ENCODE measurements around the gene TLE6. TPM values are rescaled to one million over a fixed set of nuclear protein-coding genes. Genes with fewer than 3 reads are reported as not detected.
"Not testable (repeated sequence)": the region's sequence is repeated elsewhere in the genome, so short reads cannot be mapped to it uniquely, and the experiment has no call there.

The TLE6 gene
- total RNA-seq, 2 experiments from 2014 or later: 2.6 to 3.5 TPM

DNA sequence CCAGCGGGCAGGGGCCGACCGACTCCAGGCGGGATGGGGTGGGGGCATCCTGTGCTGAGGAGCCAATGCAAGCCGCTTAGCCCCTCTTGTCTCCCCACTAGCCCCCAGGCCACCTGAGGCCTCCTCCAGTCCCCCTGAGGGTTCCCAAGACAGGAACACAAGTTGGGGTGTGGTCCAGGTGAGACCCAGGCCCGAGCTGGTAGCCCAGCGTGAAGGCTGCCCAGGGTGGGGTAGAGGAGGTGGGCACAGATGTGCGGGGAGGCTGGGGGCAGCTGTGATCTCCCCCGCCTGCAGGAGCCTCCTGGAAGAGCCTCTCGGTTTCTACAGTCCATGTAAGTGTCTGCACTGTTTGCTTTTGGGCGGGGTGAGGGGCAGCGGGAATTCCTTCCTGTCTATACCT is 10.4 kb downstream of the TLE6 start:
- CTCF ChIA-PET: no interaction called here
- intact Hi-C loops (cut with DNase I, micrococcal nuclease): no loop called here

GRCh38 chr19:2988568-2988967 is 11.2 kb downstream of the TLE6 start:
- Mint-ChIP-seq H3K27ac (no peak overlapping the region), H3K4me3 (no peak overlapping the region), H3K36me3 (ENCODE audit: low read depth) (no peaks in the 10 kb centered on the region), H3K4me1 (no peaks in the 10 kb centered on the region), H3K27me3 (peaks cover 6% of the 10 kb centered on the region), H3K9me3 (ENCODE audit: low read depth) (no peaks in the 10 kb centered on the region)
- ChIA-PET POLR2A (no interaction called here), CTCF (no interaction called here)
- intact Hi-C loops (cut with DNase I, micrococcal nuclease): no loop called here
- no peak for ATAC-seq
- DNase-seq: no peak

More for the DNA sequence above, 10.4 kb downstream of the TLE6 start:
- H3K36me3 Mint-ChIP-seq (ENCODE audit: low read depth): no peaks in the 10 kb centered on the region
- no peaks in the 10 kb centered on the region for H3K9me3 Mint-ChIP-seq (ENCODE audit: low read depth)
- POLR2A ChIA-PET: no interaction called here
- peaks cover 11% of the 10 kb centered on the region for H3K27me3 Mint-ChIP-seq
- H3K4me1 Mint-ChIP-seq: no peaks in the 10 kb centered on the region
- no peak overlapping the region for H3K4me3 Mint-ChIP-seq
- H3K27ac Mint-ChIP-seq: no peak overlapping the region
- no peak for ATAC-seq
- DNase-seq: no peak

- H3K9me3 Mint-ChIP-seq (ENCODE audit: low read depth): no peaks in the 10 kb centered on the region
- ChIA-PET POLR2A (no interaction called here), CTCF (no interaction called here)
- H3K4me3 Mint-ChIP-seq: no peak overlapping the region
- ATAC-seq (no peak), DNase-seq (no peak)
- peaks cover 2% of the 10 kb centered on the region for H3K27me3 Mint-ChIP-seq
- intact Hi-C loops (cut with DNase I, micrococcal nuclease): no loop called here
- no peak overlapping the region for H3K27ac Mint-ChIP-seq
- no peaks in the 10 kb centered on the region for H3K36me3 Mint-ChIP-seq (ENCODE audit: low read depth)
- no peaks in the 10 kb centered on the region for H3K4me1 Mint-ChIP-seq
These were observed 12.0 kb downstream of the TLE6 start for GRCh38 chr19:2989236-2989946.

- H3K27ac Mint-ChIP-seq; H3K27me3 Mint-ChIP-seq; H3K4me3 Mint-ChIP-seq; intact Hi-C loops (cut with DNase I, micrococcal nuclease); CTCF ChIA-PET; POLR2A ChIA-PET; H3K36me3 Mint-ChIP-seq (ENCODE audit: low read depth); DNase-seq; H3K4me1 Mint-ChIP-seq; ATAC-seq; H3K9me3 Mint-ChIP-seq (ENCODE audit: low read depth): not testable (repeated sequence)
These were observed 15.0 kb downstream of the TLE6 start for GRCh38 chr19:2992333-2992732.

GRCh38 chr19:2992958-2993357 is 15.6 kb downstream of the TLE6 start:
- ATAC-seq (no peak), DNase-seq (no peak)
- Mint-ChIP-seq H3K9me3 (ENCODE audit: low read depth) (no peaks in the 10 kb centered on the region), H3K36me3 (ENCODE audit: low read depth) (peaks cover 2% of the 10 kb centered on the region), H3K4me1 (no peaks in the 10 kb centered on the region), H3K4me3 (no peak overlapping the region), H3K27me3 (no peaks in the 10 kb centered on the region), H3K27ac (no peak overlapping the region)
- ChIA-PET CTCF (no interaction called here), POLR2A (no interaction called here)
- intact Hi-C loops (cut with DNase I, micrococcal nuclease): no loop called here

DNA sequence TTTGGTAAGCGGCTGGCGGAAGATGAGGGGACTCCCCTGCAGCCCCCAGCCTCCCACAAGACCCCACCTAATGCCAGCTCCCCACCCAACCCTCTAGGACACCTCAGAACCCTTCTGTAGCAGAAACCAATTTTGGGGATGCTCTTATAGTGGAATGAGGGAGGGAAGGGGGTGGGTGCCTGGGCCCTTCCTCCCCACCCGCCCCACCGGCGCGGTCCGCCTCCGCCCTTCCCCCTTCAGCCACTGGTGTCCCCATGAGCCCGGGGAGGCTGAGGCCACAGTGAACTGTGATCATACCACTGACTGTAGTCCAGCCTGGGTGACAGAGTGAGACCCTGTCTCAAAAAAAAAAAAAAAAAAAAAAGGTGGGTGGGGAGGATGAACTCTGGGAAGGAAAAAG is 16.2 kb downstream of the TLE6 start:
- POLR2A ChIA-PET: no interaction called here
- CTCF ChIA-PET: no interaction called here
- Mint-ChIP-seq H3K4me1 (no peaks in the 10 kb centered on the region), H3K9me3 (ENCODE audit: low read depth) (no peaks in the 10 kb centered on the region), H3K4me3 (no peak overlapping the region), H3K36me3 (ENCODE audit: low read depth) (peaks cover 2% of the 10 kb centered on the region), H3K27me3 (no peaks in the 10 kb centered on the region), H3K27ac (no peak overlapping the region)
- no peak for ATAC-seq
- intact Hi-C loops (cut with DNase I, micrococcal nuclease): no loop called here
- DNase-seq: no peak

DNA sequence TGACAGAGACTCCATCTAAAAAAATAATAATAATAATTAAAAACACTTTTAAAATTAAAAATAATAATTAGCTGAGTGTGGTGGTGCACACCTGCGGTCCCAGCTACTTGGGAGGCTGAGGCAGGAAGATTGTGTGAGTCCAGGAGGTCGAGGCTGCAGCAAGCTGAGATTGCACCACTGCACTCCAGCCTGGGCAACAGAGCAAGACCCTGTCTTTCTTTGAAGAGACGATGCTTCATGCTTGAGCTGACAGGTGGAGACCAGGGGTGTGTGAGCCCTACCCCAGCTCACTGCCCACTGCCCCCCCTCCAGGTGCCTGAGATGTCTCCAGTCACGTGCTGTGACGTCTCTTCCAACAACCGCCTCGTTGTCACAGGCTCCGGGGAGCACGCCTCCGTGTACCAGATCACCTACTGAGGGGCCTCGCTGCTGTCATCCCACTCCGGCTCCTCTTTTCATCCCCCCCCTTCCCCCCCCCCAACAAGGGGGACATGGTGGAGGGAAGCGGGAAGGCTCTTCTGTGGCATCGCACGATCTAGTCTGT is 17.3 kb downstream of the TLE6 start:
- DNase-seq (no peak), ATAC-seq (no peak)
- ChIA-PET POLR2A (no interaction called here), CTCF (interaction anchor here (1.2 kb wide), 1 partner anchor 26 kb away, joined by 3 read pairs; no protein-coding TSS in a partner anchor)
- Mint-ChIP-seq H3K4me3 (no peak overlapping the region), H3K9me3 (ENCODE audit: low read depth) (no peaks in the 10 kb centered on the region), H3K36me3 (ENCODE audit: low read depth) (peaks cover 6% of the 10 kb centered on the region), H3K27me3 (no peaks in the 10 kb centered on the region), H3K4me1 (no peaks in the 10 kb centered on the region), H3K27ac (no peak overlapping the region)
- intact Hi-C loops (cut with DNase I, micrococcal nuclease): no loop called here

GRCh38 chr19:2997720-2998119 is 20.4 kb downstream of the TLE6 start:
- no peak for ATAC-seq
- Mint-ChIP-seq H3K4me1 (no peaks in the 10 kb centered on the region), H3K4me3 (no peak overlapping the region), H3K36me3 (ENCODE audit: low read depth) (peaks cover 6% of the 10 kb centered on the region), H3K9me3 (ENCODE audit: low read depth) (no peaks in the 10 kb centered on the region), H3K27me3 (no peaks in the 10 kb centered on the region), H3K27ac (no peak overlapping the region)
- POLR2A ChIA-PET: no interaction called here
- CTCF ChIA-PET: no interaction called here
- no peak for DNase-seq
- intact Hi-C loops (cut with DNase I, micrococcal nuclease): no loop called here

GRCh38 chr19:2998642-2999041 is 21.3 kb downstream of the TLE6 start:
- Mint-ChIP-seq H3K4me1 (no peaks in the 10 kb centered on the region), H3K9me3 (ENCODE audit: low read depth) (no peaks in the 10 kb centered on the region), H3K27me3 (no peaks in the 10 kb centered on the region), H3K36me3 (ENCODE audit: low read depth) (peaks cover 6% of the 10 kb centered on the region), H3K27ac (no peak overlapping the region), H3K4me3 (no peak overlapping the region)
- DNase-seq (no peak), ATAC-seq (no peak)
- intact Hi-C loops (cut with DNase I, micrococcal nuclease): no loop called here
- ChIA-PET CTCF (no interaction called here), POLR2A (no interaction called here)

DNA sequence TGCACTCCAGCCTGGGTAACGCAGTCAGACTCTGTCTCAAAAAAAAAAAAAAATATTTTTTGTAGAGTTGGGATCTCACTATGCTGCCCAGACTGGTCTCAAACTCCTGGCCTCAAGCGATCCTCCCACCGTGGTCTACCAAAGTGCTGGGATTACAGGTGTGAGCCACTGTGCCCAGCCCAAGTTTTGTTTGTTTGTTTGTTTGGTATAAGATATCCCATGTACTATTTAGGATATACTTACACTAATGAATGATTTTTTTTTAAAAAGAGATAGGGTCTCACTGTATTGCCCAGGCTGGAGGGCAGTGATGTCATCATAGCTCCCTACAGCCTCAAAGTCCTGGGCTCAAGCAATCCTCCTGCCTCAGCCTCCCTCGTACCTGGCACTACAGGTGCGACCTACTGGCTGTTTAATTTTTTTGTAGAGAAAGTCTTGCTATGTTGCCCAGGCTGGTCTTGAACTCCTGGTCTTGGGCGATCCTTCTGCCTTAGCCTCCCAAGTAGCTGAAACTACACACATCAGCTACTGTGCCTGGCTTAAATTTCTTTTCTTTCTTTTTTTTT is 24.0 kb downstream of the TLE6 start:
- CTCF ChIA-PET: interaction anchor here (0.6 kb wide), 1 partner anchor 21 kb away, joined by 3 read pairs; no protein-coding TSS in a partner anchor
- no peak overlapping the region for H3K4me3 Mint-ChIP-seq
- ATAC-seq: no peak
- intact Hi-C loops (cut with DNase I, micrococcal nuclease): no loop called here
- no peaks in the 10 kb centered on the region for H3K9me3 Mint-ChIP-seq (ENCODE audit: low read depth)
- no peaks in the 10 kb centered on the region for H3K27me3 Mint-ChIP-seq
- H3K4me1 Mint-ChIP-seq: no peaks in the 10 kb centered on the region
- peaks cover 6% of the 10 kb centered on the region for H3K36me3 Mint-ChIP-seq (ENCODE audit: low read depth)
- no peak overlapping the region for H3K27ac Mint-ChIP-seq
- POLR2A ChIA-PET: no interaction called here
- DNase-seq: no peak

DNA sequence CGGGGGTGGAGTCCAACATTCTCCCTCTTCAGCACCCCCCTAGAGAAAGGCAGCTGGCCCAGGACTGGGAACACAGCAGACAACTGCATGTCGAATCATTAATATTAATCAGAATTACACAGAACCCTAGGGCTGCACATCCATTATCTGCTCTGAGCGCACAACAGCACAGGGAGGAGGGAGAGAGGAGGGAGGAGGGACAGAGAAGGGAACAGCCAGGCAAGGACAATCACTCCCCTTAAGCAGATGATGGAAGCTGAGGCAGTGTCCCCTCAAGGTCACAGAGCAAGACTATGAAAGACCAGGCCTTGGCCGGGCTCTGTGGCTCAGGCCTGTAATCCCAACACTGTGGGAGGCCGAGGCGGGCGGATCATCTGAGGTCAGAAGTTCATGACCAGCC is 25.7 kb downstream of the TLE6 start:
- ChIA-PET CTCF (interaction anchor here (0.6 kb wide), 1 partner anchor 16 kb away, joined by 3 read pairs; no protein-coding TSS in a partner anchor), POLR2A (no interaction called here)
- H3K27me3 Mint-ChIP-seq: no peaks in the 10 kb centered on the region
- intact Hi-C loops (cut with DNase I, micrococcal nuclease): no loop called here
- H3K4me3 Mint-ChIP-seq: no peak overlapping the region
- no peaks in the 10 kb centered on the region for H3K9me3 Mint-ChIP-seq (ENCODE audit: low read depth)
- H3K27ac Mint-ChIP-seq: no peak overlapping the region
- H3K4me1 Mint-ChIP-seq: no peaks in the 10 kb centered on the region
- no peak for DNase-seq
- H3K36me3 Mint-ChIP-seq (ENCODE audit: low read depth): peaks cover 4% of the 10 kb centered on the region
- ATAC-seq: no peak

GRCh38 chr19:3004522-3004921 is 27.2 kb downstream of the TLE6 start:
- no peaks in the 10 kb centered on the region for H3K9me3 Mint-ChIP-seq (ENCODE audit: low read depth)
- H3K4me3 Mint-ChIP-seq: no peak overlapping the region
- no peaks in the 10 kb centered on the region for H3K36me3 Mint-ChIP-seq (ENCODE audit: low read depth)
- POLR2A ChIA-PET: no interaction called here
- no peak overlapping the region for H3K27ac Mint-ChIP-seq
- ATAC-seq (no peak), DNase-seq (no peak)
- no peaks in the 10 kb centered on the region for H3K4me1 Mint-ChIP-seq
- intact Hi-C loops (cut with DNase I, micrococcal nuclease): no loop called here
- H3K27me3 Mint-ChIP-seq: no peaks in the 10 kb centered on the region
- CTCF ChIA-PET: interaction anchor here (0.9 to 1.5 kb wide), 4 partner anchors 99 to 356 kb away, joined by 3 to 6 read pairs (median 4); no protein-coding TSS in a partner anchor
